Measurements from ENCODE around the gene SLC9A9.

- no peak for TF ChIP-seq POLR2A (IDR thresholded peaks at IDR 0.05)
- no peak for TF ChIP-seq CTCF (IDR thresholded peaks at IDR 0.05)
Observed at GRCh38 chr3:143648218-143648617, 200.1 kb downstream of the SLC9A9 start.

Data from thyroid gland (tissue), 4 donors.